Panc1 (cell line): Measurements from ENCODE around the gene USP32. TPM values are rescaled to one million over a fixed set of nuclear protein-coding genes. Genes with fewer than 3 reads are reported as not detected.

ENCODE experiments used
- ATAC-seq: fragments of 200-7000 bp; cut with Tn5 transposase; 2 replicates; pipeline ENCODE4 v1.9.1; 2020; ENCODE audit warnings: mild to moderate bottlenecking, moderate library complexity
- BruUV-seq: library from RNA; stranded (reverse); fragments of 400-500 nt; replicated peaks from 2 replicates; lab custom pipeline; 2021; lab: Mats Ljungman, UMichigan
- CTCF ChIA-PET: fragments of 300-600 bp; sonication (Branson Sonifier 250); formaldehyde crosslinking; loops from one replicate; lab custom pipeline; 2022; ENCODE audit warnings: antibody characterized with exemption; lab: Charles Lee
- POLR2A ChIA-PET: fragments of 300-600 bp; sonication (Branson Sonifier 250); formaldehyde crosslinking; loops from one replicate; lab custom pipeline; 2022; ENCODE audit warnings: antibody characterized with exemption; lab: Charles Lee
- DNase-seq: peaks from one replicate; pipeline ENCODE4 v3.0.0-alpha.2; 2010; ENCODE audit warnings: low read depth, low spot score
- H3K27ac ChIP-seq: 2 replicates; pipeline ENCODE4 v1.5.1; 2011; ENCODE audit warnings: mild to moderate bottlenecking, low read length, inconsistent platforms
- H3K27me3 ChIP-seq: fragments of 200-500 bp; sonication (Bioruptor generic); 2 replicates; pipeline ENCODE4 v1.6.0; 2014; ENCODE audit warnings: low read length, inconsistent platforms; ENCODE audit not compliant: control insufficient read depth, insufficient read depth
- H3K36me3 ChIP-seq: fragments of 200-500 bp; sonication (Bioruptor generic); 2 replicates; pipeline ENCODE4 v1.5.1; 2014; ENCODE audit warnings: inconsistent platforms, mild to moderate bottlenecking, low read length, moderate library complexity; ENCODE audit not compliant: control insufficient read depth, insufficient read depth
- H3K4me1 ChIP-seq: 2 replicates; pipeline ENCODE4 v1.5.1; 2011; ENCODE audit warnings: inconsistent platforms, mild to moderate bottlenecking, low read length, moderate library complexity; ENCODE audit not compliant: control insufficient read depth, insufficient read depth
- H3K4me3 ChIP-seq, 2 experiments: 2 replicates each; pipeline ENCODE4 v1.5.1; 2011 to 2012; ENCODE audit warnings: low read depth in 2 of 2, low read length in 2 of 2, mild to moderate bottlenecking in 2 of 2, inconsistent platforms in 1 of 2, moderate library complexity in 1 of 2
- H3K9me3 ChIP-seq: fragments of 200-500 bp; sonication (Bioruptor generic); 2 replicates; pipeline ENCODE4 v1.5.1; 2014; ENCODE audit warnings: low read depth, mild to moderate bottlenecking, inconsistent platforms, low read length, moderate library complexity; ENCODE audit not compliant: control insufficient read depth, insufficient read depth
- POLR2AphosphoS5 ChIP-seq: IDR thresholded peaks from 2 replicates; pipeline ENCODE4 v1.6.1; 2012; ENCODE audit warnings: mild to moderate bottlenecking, low read depth, low read length, moderate library complexity
- SIN3A ChIP-seq: IDR thresholded peaks from 2 replicates; pipeline ENCODE4 v1.6.1; 2012; ENCODE audit warnings: low read depth, mild to moderate bottlenecking, low read length, moderate library complexity, borderline replicate concordance; ENCODE audit not compliant: insufficient read depth
- TCF7L2 ChIP-seq: IDR thresholded peaks from 2 replicates; pipeline ENCODE4 v1.6.1; 2011; ENCODE audit warnings: mild to moderate bottlenecking, low read depth, low read length, inconsistent platforms
- in situ Hi-C: cut with HindIII; loops from 2 replicates; pipeline ENCODE4 v1.10.0; 2016; ENCODE audit warnings: low sequenced_read_pairs, low pct_unique_long_range_greater_than_20kb
- intact Hi-C: fragments of 100-400 bp; cut with micrococcal nuclease; formaldehyde crosslinking; loops from one replicate; pipeline ENCODE4 v1.10.0; 2022; ENCODE audit not compliant: unreplicated experiment
- total RNA-seq: library from RNA; stranded (reverse); gene quantifications from one replicate; pipeline ENCODE4 v1.2.1, GENCODE V29; 2021; ENCODE audit not compliant: unreplicated experiment
- TF ChIP-seq, protein P1 (sequence below): fragments of 450-650 bp; IDR thresholded peaks from 2 replicates; pipeline ENCODE4 v1.5.1; 2017; ENCODE audit warnings: mild to moderate bottlenecking
- TF ChIP-seq, protein P2 (sequence below), 2 experiments: IDR thresholded peaks; 2 replicates each; pipeline ENCODE4 v1.6.1; 2011 to 2012; ENCODE audit warnings: low read depth in 2 of 2, control low read depth in 1 of 2, low read length in 1 of 2, mild to moderate bottlenecking in 1 of 2, moderate library complexity in 1 of 2; ENCODE audit not compliant: insufficient read depth in 1 of 2

USP32 gene
- total RNA-seq, 1 experiment from 2014 or later, result 45.5 TPM

GRCh38 chr17:60327134-60327900 lies 64.6 kb downstream of the USP32 start:
- no TSS peak for BruUV-seq
- H3K9me3 ChIP-seq, result no peaks in the 10 kb centered on the region
- intact Hi-C loops (no loop called here), in situ Hi-C loops (no loop called here)
- no peaks in the 10 kb centered on the region for H3K4me1 ChIP-seq
- no peak overlapping the region for H3K4me3 ChIP-seq
- no peak overlapping the region for H3K27ac ChIP-seq
- DNase-seq (no peak), ATAC-seq (no peak)
- ChIA-PET CTCF (no interaction called here), POLR2A (interaction anchor here (0.6 kb wide), 1 partner anchor 84 kb away, joined by 7 read pairs; no protein-coding TSS in a partner anchor)
- H3K36me3 ChIP-seq, result no peaks in the 10 kb centered on the region; the same call in 1 of the 2 replicates
- TF ChIP-seq SIN3A (no peak), TCF7L2 (no peak), POLR2AphosphoS5 (no peak)
- TF ChIP-seq, protein P1, sequence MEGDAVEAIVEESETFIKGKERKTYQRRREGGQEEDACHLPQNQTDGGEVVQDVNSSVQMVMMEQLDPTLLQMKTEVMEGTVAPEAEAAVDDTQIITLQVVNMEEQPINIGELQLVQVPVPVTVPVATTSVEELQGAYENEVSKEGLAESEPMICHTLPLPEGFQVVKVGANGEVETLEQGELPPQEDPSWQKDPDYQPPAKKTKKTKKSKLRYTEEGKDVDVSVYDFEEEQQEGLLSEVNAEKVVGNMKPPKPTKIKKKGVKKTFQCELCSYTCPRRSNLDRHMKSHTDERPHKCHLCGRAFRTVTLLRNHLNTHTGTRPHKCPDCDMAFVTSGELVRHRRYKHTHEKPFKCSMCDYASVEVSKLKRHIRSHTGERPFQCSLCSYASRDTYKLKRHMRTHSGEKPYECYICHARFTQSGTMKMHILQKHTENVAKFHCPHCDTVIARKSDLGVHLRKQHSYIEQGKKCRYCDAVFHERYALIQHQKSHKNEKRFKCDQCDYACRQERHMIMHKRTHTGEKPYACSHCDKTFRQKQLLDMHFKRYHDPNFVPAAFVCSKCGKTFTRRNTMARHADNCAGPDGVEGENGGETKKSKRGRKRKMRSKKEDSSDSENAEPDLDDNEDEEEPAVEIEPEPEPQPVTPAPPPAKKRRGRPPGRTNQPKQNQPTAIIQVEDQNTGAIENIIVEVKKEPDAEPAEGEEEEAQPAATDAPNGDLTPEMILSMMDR, result no peak
- TF ChIP-seq, protein P2, sequence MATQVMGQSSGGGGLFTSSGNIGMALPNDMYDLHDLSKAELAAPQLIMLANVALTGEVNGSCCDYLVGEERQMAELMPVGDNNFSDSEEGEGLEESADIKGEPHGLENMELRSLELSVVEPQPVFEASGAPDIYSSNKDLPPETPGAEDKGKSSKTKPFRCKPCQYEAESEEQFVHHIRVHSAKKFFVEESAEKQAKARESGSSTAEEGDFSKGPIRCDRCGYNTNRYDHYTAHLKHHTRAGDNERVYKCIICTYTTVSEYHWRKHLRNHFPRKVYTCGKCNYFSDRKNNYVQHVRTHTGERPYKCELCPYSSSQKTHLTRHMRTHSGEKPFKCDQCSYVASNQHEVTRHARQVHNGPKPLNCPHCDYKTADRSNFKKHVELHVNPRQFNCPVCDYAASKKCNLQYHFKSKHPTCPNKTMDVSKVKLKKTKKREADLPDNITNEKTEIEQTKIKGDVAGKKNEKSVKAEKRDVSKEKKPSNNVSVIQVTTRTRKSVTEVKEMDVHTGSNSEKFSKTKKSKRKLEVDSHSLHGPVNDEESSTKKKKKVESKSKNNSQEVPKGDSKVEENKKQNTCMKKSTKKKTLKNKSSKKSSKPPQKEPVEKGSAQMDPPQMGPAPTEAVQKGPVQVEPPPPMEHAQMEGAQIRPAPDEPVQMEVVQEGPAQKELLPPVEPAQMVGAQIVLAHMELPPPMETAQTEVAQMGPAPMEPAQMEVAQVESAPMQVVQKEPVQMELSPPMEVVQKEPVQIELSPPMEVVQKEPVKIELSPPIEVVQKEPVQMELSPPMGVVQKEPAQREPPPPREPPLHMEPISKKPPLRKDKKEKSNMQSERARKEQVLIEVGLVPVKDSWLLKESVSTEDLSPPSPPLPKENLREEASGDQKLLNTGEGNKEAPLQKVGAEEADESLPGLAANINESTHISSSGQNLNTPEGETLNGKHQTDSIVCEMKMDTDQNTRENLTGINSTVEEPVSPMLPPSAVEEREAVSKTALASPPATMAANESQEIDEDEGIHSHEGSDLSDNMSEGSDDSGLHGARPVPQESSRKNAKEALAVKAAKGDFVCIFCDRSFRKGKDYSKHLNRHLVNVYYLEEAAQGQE (IDR thresholded peaks at IDR 0.05; ENCODE audit: insufficient read depth in 1 of 2, low read depth in 2 of 2, low read length in 1 of 2), result no peak
- no peaks in the 10 kb centered on the region for H3K27me3 ChIP-seq

- no peak for ATAC-seq
- no peak for DNase-seq
- Histone ChIP-seq H3K36me3 (no peaks in the 10 kb centered on the region; the same call in 1 of the 2 replicates), H3K4me1 (no peaks in the 10 kb centered on the region), H3K27ac (no peak overlapping the region), H3K4me3 (no peak overlapping the region), H3K9me3 (no peaks in the 10 kb centered on the region), H3K27me3 (no peaks in the 10 kb centered on the region)
- BruUV-seq, result no TSS peak
- intact Hi-C loops, result no loop called here
- ChIA-PET POLR2A (interaction anchor here (0.6 kb wide), 1 partner anchor 83 kb away, joined by 7 read pairs; no protein-coding TSS in a partner anchor), CTCF (no interaction called here)
- TF ChIP-seq SIN3A, result no peak
- no peak for TF ChIP-seq POLR2AphosphoS5
- TF ChIP-seq TCF7L2, result no peak
- TF ChIP-seq, protein P1, result no peak
- in situ Hi-C loops, result no loop called here
Observed at GRCh38 chr17:60326702-60327101, 65.2 kb downstream of the USP32 start.
